CD4-positive, alpha-beta T cell treated with Interleukin-17A for 1 hour (primary cell): ENCODE results near the gene TSLP.

Experiments
- DNase-seq: peaks from one replicate; pipeline ENCODE4 v3.0.0-alpha.2; 2020

TSLP gene

DNA sequence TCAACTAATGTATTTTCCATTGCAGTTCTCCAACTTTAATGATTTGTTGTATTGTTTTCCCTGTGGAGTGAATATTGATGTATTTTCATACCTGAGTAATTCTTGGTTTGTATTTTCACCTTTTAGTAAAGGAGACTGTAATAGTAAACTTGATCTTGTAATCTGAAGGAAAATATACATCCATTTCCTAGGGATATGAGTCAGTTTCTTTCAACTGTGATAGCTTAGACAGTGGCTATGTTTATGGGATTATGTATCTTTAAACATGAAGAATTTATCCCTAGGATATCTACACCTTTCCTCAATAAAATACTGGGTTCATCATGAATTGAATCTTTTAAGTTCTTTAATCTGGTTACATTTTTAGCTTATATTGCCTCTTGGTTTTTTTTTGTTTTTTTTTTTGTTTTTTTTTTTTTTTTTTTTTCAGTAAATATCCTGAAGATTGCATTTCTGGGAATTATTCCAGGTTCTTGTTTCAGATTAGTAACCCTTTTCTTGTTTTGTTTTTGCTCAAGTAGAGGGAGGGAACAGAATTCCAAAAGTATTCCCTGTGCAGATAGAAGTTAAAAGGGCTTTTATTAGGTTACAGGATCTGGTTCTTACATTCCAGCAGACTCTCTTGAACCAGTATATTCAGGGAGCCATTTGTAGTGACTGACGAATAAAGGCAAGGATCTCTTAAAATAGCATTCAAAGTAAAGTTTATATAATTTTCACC lies 27.7 kb downstream of the TSLP start:
- no peak for DNase-seq

DNA sequence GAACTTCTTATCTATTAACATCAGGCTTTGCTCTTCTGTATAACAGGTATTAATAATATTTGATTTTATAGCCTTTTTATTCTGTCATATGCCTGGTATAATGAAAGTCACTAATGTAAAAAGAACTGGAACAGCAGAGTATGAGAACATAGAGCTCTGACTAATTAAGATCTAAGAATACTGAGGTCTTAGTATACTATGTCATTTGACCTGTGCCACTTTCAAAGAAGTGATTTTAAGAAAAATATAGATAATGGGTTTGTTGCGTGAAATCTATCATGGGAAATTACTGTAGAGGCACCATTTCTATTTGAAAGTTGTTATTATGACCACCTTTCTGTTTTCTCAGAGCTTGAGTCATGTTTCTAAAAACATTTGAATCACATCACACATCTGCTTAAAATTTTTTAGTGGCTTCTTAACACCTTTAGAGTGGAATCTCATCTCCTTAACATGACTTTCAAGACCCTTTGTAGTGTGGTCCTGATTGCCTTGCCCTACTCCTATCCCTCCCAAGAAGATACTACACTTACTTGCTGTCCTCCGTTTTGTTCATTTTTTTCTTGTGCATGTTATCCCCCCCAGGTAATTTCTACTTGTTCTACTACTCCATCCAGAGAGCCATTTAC lies 34.9 kb downstream of the TSLP start:
- DNase-seq: no peak

DNA sequence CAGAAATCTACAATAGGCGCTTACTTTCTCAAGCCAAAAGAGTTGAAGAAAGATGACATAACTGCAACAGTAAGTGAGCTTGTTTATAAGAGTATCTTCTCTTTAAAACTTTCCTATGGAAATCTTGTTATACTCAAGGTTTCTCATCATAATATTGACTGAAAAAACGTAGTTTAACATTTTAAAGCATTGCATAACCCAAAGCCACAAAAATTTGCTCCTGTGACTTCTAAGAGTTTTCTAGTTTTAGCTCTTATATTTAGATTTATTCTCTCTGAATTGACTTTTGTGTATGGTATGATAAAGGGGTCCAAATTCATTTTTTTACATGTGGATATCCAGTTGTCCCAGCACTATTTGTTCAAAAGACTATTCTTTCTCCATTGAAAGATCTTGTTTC lies 35.9 kb downstream of the TSLP start:
- no peak for DNase-seq

DNA sequence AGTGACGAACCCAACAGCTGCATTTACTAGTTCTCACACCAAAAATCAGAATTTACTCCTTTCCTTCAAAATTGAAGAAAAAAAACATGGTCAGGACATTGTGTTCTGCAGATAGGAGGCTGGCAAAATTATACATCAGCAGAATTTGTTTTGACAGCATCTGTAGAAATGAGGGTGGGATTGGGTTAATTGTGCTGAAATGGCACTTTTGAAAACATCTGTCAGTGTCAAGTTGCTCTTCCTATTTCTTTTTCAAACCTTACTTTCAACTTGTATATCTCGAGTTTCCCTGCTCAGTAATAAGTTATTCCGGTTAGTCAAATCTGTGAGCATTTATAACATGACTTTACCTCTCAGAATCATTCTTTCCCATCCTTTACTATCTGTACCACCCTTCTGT lies 40.4 kb downstream of the TSLP start:
- no peak for DNase-seq

DNA sequence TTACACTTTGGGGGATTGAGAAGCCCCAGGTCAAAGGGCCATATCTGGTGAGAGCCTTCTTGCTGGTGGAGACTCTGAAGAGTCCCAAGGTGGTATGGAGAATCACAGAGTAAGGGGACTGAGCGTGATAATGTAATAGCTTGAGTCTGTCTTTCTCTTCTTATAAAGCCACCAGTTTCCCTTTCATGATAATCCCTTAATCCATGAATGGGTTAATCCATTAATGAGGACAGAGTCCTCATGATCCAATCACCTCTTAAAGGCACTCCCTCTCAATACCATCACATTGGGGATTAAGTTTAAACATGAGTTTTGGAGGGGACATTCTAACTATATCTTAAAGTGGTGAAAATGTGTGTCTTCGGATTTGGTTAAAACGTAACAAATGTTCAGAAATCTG lies 42.2 kb downstream of the TSLP start:
- no peak for DNase-seq

DNA sequence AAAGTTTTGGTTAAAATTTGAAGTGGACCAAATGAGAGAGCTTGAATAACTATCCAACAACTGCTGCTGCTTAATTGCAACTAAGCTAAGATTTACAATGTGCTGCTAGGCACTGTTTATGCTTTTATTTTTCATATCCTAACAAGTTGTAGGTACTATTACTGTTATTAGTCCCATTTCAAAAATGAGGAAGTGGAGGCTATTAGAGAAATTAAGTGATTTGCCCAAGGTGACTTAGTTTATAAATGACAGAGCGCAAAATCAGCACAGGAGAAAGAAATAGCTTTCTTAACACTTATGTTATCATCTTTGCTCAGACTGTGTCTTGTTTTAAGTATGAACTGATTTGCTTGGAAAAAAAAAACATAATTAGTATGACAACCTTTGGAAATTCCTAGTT lies 43.7 kb downstream of the TSLP start:
- no peak for DNase-seq

DNA sequence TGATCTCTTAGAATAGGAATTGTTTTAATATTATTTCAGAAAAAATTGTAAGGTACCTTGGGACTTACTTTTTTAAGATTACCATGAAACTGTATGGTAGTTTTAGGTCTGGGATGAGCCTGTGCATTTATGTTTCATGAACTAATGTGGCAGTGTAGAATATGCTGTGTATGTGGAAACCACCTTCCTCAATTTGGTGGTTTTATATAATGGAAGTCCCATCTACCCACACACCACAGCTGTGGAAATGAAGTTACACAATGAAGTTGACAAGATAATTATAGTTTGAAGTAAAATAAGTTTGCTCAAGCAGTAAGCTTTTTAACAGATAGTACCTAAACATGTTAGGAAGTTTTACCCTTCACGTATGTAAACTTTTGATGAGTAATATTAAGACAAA lies 45.0 kb downstream of the TSLP start:
- peak; percentile 5 for DNase-seq

DNA sequence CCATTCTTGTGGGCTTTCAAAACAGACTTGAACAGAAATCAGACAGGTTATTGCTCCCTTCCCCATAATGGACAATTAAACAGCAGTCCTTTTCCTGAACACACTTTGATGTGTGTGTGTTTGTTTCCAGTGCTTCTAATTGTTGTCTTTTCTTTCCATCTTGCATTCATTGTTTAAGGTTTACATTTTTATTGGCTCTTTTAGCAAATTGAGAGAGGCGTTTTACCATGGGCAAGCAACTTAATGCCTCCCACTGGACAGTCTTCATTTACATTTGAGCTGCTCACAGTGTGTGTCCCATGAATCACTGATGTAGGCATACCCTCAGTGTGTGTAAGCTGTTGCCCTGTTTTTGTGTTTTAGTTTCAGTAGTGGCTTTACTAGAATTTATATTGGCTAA lies 45.6 kb downstream of the TSLP start:
- DNase-seq: no peak

DNA sequence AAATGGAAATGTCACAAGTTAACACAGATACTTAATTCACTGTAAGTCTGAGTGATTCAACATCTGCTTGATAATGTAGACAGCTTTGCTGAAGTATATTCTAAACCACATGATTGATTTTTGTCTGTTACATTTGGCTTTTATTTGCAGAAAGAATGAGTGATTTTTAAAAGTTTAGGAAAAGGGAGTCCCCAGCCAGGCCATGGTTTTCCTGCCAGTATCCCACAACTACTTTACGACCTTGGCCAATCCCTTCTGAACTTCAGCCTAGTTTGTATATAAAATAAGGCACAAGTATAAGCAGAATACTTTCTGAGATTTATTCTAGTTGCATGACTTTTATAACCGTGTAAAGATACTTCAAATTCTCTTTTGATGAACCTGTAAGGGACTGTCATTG lies 47.7 kb downstream of the TSLP start:
- no peak for DNase-seq

DNA sequence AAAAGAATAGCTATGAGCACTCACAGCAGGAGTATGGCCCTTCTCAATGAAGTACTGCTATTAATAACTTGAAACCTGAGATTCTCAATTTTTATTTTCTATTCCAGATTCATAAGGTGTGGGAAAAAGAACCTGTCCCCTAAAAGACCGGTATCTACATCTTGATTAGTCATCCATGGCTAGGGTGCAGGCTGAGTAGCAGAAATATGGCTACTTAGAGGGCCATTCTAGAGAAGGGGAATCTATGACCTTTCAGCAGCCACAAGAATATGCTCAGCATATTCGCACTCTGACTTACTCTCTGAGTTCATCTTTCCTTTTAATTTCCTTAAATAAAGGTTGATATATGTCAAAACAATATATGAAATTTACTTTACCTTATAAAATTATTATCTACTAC lies 48.3 kb downstream of the TSLP start:
- DNase-seq: no peak

DNA sequence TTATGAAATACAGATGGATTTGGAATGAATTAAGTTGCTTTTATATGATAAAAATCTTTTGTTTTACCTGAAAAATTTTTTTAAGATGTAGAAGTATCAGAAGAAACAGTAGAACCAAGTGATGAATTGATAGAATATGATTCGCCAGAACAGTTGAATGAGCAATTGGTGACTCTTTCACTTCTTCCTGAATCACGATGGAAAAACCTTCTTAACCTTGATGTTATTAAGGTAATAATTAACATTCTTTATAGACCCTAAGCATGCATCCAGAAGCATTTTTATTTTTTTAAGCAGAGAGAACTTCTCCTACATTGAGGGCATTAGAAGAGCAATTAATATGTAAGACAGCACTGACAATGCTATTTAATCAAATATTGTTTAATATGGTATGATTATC lies 49.4 kb downstream of the TSLP start:
- DNase-seq: no peak

DNA sequence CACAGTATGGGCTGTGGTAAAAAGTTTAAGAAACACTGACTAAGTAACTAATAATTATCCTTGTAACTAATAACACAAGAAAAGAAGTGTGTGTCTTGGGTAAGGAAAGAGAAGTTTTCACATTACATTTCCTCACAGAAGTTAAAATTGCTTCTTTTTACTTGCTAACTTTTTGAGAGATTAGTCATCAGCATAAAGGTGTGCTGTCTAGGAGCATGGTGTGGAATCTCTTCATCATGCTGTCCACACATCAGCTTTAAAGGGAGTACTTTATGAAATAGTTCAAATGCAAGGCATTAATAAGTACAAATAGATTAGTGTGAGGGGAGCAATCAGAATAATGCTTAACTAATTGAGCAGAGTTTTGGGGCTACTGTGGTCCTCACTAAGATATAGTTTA lies 50.4 kb downstream of the TSLP start:
- no peak for DNase-seq

DNA sequence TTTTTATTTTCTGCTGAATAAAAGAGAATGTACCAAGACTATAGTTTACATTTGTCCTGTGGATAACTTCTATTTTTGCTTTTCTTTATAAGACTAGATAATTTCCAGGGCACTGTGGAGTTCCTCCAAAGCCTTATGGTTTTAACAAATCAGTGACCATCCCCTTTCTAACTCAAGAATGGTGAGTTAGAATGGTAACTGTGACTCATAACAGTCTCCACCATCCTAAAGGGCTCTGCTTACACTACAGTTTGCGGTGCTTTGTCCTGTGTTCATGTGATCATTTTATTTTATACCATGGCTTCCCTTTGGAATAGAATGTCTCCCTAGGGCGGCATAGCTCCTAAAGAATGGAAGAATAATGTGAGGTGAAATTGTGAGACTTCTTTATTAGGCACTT lies 50.9 kb downstream of the TSLP start:
- no peak for DNase-seq

DNA sequence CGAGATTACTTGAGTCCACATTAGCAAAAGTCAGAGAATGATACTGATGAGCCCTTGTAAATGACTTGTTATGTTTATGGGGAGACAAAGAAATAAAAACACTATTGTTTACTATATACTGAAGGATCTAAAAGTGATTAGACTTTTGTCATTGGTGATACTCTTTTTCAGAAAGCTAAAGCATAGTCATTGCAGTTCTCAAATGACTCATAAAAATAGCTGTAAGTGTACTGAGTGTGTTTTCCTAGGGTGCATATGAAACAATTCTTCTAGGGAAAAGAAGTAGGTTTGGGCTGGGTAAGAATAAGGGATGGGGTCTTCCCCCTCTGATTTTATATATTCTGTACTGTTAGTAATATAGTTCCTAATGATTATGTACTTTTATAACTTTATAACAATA lies 53.3 kb downstream of the TSLP start:
- DNase-seq: no peak

DNA sequence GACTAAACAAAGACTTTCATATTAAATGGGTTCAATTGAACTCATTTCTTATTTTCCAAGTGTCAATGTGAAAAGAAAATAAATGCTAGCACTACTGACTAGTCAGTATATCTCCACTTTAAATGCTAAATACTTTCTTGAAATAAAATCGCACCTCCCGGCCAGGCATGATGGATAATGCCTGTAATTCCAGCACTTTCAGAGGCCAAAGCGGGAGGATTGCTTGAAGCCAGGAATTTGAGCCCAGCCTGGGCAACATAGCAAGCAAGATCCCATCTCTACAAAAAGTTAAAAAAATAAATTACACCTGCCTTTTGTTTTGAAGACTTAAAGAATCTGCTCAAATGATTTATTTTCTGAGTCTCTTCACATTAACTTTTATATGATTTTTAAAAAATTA lies 55.4 kb downstream of the TSLP start:
- no peak for DNase-seq
